Liver (tissue), 9 donors: ENCODE data around the gene STOML1. TPM values are rescaled to one million over a fixed set of nuclear protein-coding genes. Genes with fewer than 3 reads are reported as not detected.

Source experiments
- DNase-seq: peaks from one replicate; pipeline ENCODE4 v3.0.0-alpha.2; 2017; ENCODE audit warnings: low spot score
- H3K27ac ChIP-seq, 2 donors: one replicate each; pipeline ENCODE4 v1.7.0; 2013; ENCODE audit warnings: inconsistent platforms in 2 of 2, low read length in 2 of 2, control low read depth in 1 of 2, low read depth in 1 of 2, mild to moderate bottlenecking in 1 of 2
- H3K27me3 ChIP-seq, 4 donors: one replicate each; pipeline versions ENCODE4 v1.6.1 to v1.7.0; 2013; ENCODE audit warnings: low read length in 3 of 4, inconsistent platforms in 1 of 4, mild to moderate bottlenecking in 1 of 4, moderate library complexity in 1 of 4; ENCODE audit not compliant: control insufficient read depth in 4 of 4, insufficient read depth in 4 of 4
- H3K36me3 ChIP-seq, 4 donors: one replicate each; pipeline versions ENCODE4 v1.6.1 to v1.7.0; 2013; ENCODE audit warnings: low read length in 3 of 4, mild to moderate bottlenecking in 3 of 4, low read depth in 1 of 4, moderate library complexity in 1 of 4; ENCODE audit not compliant: control insufficient read depth in 4 of 4, insufficient read depth in 3 of 4
- H3K4me1 ChIP-seq, 4 donors: one replicate each; pipeline versions ENCODE4 v1.6.1 to v1.7.0; 2013; ENCODE audit warnings: low read length in 3 of 4, mild to moderate bottlenecking in 3 of 4, moderate library complexity in 1 of 4; ENCODE audit not compliant: control insufficient read depth in 4 of 4, insufficient read depth in 4 of 4
- H3K4me3 ChIP-seq, 3 donors: one replicate each; pipeline versions ENCODE4 v1.6.1 to v1.7.0; 2013; ENCODE audit warnings: low read length in 3 of 3, control low read depth in 1 of 3, low read depth in 1 of 3, mild to moderate bottlenecking in 1 of 3
- H3K9ac ChIP-seq, 2 donors: one replicate each; pipeline ENCODE4 v1.7.0; 2013; ENCODE audit warnings: low read length in 2 of 2, mild to moderate bottlenecking in 2 of 2, moderate library complexity in 2 of 2, control low read depth in 1 of 2, low read depth in 1 of 2
- H3K9me3 ChIP-seq, 4 donors: one replicate each; pipeline versions ENCODE4 v1.6.1 to v1.7.0; 2013; ENCODE audit warnings: low read length in 3 of 4; ENCODE audit not compliant: control insufficient read depth in 4 of 4
- EGR1 ChIP-seq, 2 donors: IDR thresholded peaks; 2 replicates each; pipeline ENCODE4 v1.6.1; 2016 to 2018; ENCODE audit warnings: antibody characterized with exemption in 2 of 2, low read depth in 2 of 2
- FOXA1 ChIP-seq: IDR thresholded peaks from 2 replicates; pipeline ENCODE4 v1.6.1; 2016; ENCODE audit warnings: antibody characterized with exemption
- FOXA2 ChIP-seq: IDR thresholded peaks from 2 replicates; pipeline ENCODE4 v1.6.1; 2016; ENCODE audit warnings: antibody characterized with exemption
- GABPA ChIP-seq, 2 donors: IDR thresholded peaks in 1 of 2; conservative IDR thresholded peaks in 1 of 2; 2 replicates each; pipeline ENCODE4 v1.6.1; 2016; ENCODE audit warnings: antibody characterized with exemption in 2 of 2, mild to moderate bottlenecking in 1 of 2, moderate library complexity in 1 of 2
- HNF4A ChIP-seq, 2 donors: conservative IDR thresholded peaks; 2 replicates each; pipeline ENCODE4 v1.6.1; 2016; ENCODE audit warnings: antibody characterized with exemption in 2 of 2, mild to moderate bottlenecking in 2 of 2
- NR2F2 ChIP-seq: IDR thresholded peaks from 2 replicates; pipeline ENCODE4 v1.6.1; 2016; ENCODE audit warnings: antibody characterized with exemption
- RXRA ChIP-seq, 2 donors: IDR thresholded peaks; 2 replicates each; pipeline ENCODE4 v1.6.1; 2017 to 2018; ENCODE audit warnings: antibody characterized with exemption in 2 of 2, mild to moderate bottlenecking in 1 of 2
- SP1 ChIP-seq: IDR thresholded peaks from 2 replicates; pipeline ENCODE4 v1.6.1; 2018; ENCODE audit warnings: antibody characterized with exemption, mild to moderate bottlenecking
- TAF1 ChIP-seq: conservative IDR thresholded peaks from 2 replicates; pipeline ENCODE4 v1.6.1; 2016; ENCODE audit warnings: antibody characterized with exemption, mild to moderate bottlenecking
- WGBS: extraction: QIAGEN DNeasy Blood & Tissue Kit; methylation state at CpG from one replicate; pipeline ENCODE4 v1.1.7; 2013; 5-methylcytosine and 5-hydroxymethylcytosine counted together
- polyA plus RNA-seq, 2 donors: library from polyadenylated mRNA; stranded (reverse) in 1 of 2; unstranded in 1 of 2; fragments of 200-250 nt in 1 of 2; fragments of >200 nt in 1 of 2; fragmentation: Nextera tagmentation in 1 of 2; extraction: Ambion mirVana in 1 of 2; gene quantifications; one replicate each; pipeline versions ENCODE4 v1.2.1 to v1.2.3, GENCODE V29; 2013 to 2015
- total RNA-seq, 2 donors: library from RNA; depleted of rRNA; stranded (reverse); fragments of >200 nt; gene quantifications; one replicate each; pipeline ENCODE4 v1.2.3, GENCODE V29; 2014
- TF ChIP-seq, protein P1 (sequence below): IDR thresholded peaks from 2 replicates; pipeline ENCODE4 v1.6.1; 2016; ENCODE audit warnings: antibody characterized with exemption, mild to moderate bottlenecking
- TF ChIP-seq, protein P2 (sequence below): IDR thresholded peaks from 2 replicates; pipeline ENCODE4 v1.6.1; 2016; ENCODE audit warnings: antibody characterized with exemption
- TF ChIP-seq, protein P3 (sequence below): IDR thresholded peaks from 2 replicates; pipeline ENCODE4 v1.6.1; 2016; ENCODE audit warnings: antibody characterized with exemption
- donor health status: healthy.
- donor health status: healthy.
- donor health status: healthy.
- donor health status: healthy.
- donor health status: healthy.

STOML1 gene
- total and polyA plus RNA-seq, 4 donors, result 5.4 to 9.4 (median 6.4) TPM

GRCh38 chr15:73991260-73991659 is 835 bp downstream of the STOML1 start:
- H3K27ac ChIP-seq, result peak overlapping the region; percentile 28 to 72
- H3K36me3 ChIP-seq, result peaks cover 0 to 6% (median 0%) of the 10 kb centered on the region in 4 donors
- no peak for DNase-seq
- H3K9me3 ChIP-seq, result no peaks in the 10 kb centered on the region
- peak overlapping the region in 1 of 2 donors; percentile 48 for H3K9ac ChIP-seq
- 63% methylated on average over 5 of the region's 5 CpGs for WGBS
- TF ChIP-seq NR2F2, result peak; percentile 92
- TF ChIP-seq, protein P1, sequence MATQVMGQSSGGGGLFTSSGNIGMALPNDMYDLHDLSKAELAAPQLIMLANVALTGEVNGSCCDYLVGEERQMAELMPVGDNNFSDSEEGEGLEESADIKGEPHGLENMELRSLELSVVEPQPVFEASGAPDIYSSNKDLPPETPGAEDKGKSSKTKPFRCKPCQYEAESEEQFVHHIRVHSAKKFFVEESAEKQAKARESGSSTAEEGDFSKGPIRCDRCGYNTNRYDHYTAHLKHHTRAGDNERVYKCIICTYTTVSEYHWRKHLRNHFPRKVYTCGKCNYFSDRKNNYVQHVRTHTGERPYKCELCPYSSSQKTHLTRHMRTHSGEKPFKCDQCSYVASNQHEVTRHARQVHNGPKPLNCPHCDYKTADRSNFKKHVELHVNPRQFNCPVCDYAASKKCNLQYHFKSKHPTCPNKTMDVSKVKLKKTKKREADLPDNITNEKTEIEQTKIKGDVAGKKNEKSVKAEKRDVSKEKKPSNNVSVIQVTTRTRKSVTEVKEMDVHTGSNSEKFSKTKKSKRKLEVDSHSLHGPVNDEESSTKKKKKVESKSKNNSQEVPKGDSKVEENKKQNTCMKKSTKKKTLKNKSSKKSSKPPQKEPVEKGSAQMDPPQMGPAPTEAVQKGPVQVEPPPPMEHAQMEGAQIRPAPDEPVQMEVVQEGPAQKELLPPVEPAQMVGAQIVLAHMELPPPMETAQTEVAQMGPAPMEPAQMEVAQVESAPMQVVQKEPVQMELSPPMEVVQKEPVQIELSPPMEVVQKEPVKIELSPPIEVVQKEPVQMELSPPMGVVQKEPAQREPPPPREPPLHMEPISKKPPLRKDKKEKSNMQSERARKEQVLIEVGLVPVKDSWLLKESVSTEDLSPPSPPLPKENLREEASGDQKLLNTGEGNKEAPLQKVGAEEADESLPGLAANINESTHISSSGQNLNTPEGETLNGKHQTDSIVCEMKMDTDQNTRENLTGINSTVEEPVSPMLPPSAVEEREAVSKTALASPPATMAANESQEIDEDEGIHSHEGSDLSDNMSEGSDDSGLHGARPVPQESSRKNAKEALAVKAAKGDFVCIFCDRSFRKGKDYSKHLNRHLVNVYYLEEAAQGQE, result no peak
- TF ChIP-seq, protein P2, sequence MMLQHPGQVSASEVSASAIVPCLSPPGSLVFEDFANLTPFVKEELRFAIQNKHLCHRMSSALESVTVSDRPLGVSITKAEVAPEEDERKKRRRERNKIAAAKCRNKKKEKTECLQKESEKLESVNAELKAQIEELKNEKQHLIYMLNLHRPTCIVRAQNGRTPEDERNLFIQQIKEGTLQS, result no peak
- H3K27me3 ChIP-seq, result no peaks in the 10 kb centered on the region
- H3K4me1 ChIP-seq, result peaks cover 9 to 41% (median 29%) of the 10 kb centered on the region in 4 donors
- H3K4me3 ChIP-seq, result peak overlapping the region; percentile 77 to 86 (median 79)

DNA sequence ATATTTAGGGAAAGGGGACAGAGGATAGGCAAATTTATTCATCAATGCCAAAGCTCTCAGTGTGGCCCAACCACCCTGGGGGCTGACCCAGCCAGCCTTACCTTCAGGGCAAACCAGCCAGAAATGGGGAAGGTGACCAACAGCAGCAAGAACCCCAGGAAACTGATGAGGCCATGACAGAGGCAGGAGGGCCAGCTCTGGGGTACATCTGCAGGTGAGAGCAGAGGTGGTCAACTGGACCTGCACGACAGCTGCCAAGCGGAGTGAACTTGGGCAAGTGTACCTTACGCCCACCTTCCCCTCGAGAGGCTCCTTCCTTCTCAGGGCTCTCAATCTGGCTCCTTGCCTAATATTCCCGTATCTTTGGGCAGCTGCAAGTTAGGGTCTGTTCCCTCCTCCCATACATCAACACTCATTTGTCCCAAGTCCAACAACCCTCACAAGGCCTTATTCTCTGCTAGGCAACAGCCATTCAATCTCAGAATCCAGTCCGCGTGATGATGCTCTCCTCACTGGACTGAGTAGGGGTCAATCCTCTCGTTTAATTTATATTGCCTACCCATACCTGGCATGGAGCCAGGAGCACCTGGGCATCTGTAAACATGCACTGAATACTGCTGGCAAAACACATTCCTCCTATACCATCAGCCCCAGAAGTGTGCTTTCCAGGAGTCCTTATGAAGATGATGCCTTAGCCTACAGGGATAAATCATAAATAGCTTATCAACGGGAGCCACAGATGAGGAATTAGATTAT is 1.7 kb downstream of the STOML1 start:
- no peaks in the 10 kb centered on the region for H3K27me3 ChIP-seq
- 83% methylated on average over 9 of the region's 9 CpGs for WGBS
- H3K9me3 ChIP-seq, result no peaks in the 10 kb centered on the region
- no peak overlapping the region for H3K4me3 ChIP-seq
- H3K9ac ChIP-seq, result no peak overlapping the region
- TF ChIP-seq FOXA2 (no peak), FOXA1 (no peak), EGR1 (IDR thresholded peaks at IDR 0.05; ENCODE audit: low read depth in 2 of 2) (no peak), SP1 (no peak), TAF1 (no peak), GABPA (IDR thresholded peaks at IDR 0.05 in 1 of 2, conservative IDR thresholded peaks at IDR 0.05 in 1 of 2) (no peak), RXRA (IDR thresholded peaks at IDR 0.05) (no peak), HNF4A (conservative IDR thresholded peaks at IDR 0.05) (no peak)
- TF ChIP-seq, protein P1, result no peak
- TF ChIP-seq, protein P3, sequence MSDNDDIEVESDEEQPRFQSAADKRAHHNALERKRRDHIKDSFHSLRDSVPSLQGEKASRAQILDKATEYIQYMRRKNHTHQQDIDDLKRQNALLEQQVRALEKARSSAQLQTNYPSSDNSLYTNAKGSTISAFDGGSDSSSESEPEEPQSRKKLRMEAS, result no peak
- H3K27ac ChIP-seq, result no peak overlapping the region
- H3K4me1 ChIP-seq, result peaks cover 9 to 35% (median 25%) of the 10 kb centered on the region in 4 donors
- H3K36me3 ChIP-seq, result peaks cover 0 to 6% (median 0%) of the 10 kb centered on the region in 4 donors
- no peak for DNase-seq
